ENCODE data around the gene KLHL1. TPM values are rescaled to one million over a fixed set of nuclear protein-coding genes. Genes with fewer than 3 reads are reported as not detected.

The KLHL1 gene
- total RNA-seq, 2 donors from 2014 or later: not detected

DNA sequence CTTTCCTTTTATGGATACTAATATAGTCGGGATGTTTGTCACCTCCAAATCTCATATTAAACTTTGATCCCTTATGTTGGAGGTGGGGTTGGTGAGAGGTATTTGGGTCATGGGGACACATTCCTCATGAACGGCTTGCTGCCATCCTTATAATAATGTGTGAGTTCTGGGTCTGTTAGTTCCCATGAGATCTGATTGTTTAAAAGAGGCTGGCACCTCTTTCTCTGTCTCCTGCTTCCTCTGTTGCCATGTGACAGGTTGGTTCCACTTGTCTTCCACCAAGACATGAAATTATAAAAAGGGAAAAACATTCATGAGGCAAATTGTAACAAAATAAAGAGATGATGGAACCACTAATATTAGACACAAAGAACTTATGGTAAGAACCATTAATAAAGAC is 108.4 kb downstream of the KLHL1 start:
- Histone ChIP-seq H3K4me3 (no peak overlapping the region), H3K27ac (no peak overlapping the region), H3K36me3 (no peaks in the 10 kb centered on the region), H3K9me3 (no peaks in the 10 kb centered on the region), H3K27me3 (no peaks in the 10 kb centered on the region), H3K4me1 (no peaks in the 10 kb centered on the region)
- TF ChIP-seq CTCF (IDR thresholded peaks at IDR 0.05): no peak
- no peak for DNase-seq (ENCODE audit: low spot score)

DNA sequence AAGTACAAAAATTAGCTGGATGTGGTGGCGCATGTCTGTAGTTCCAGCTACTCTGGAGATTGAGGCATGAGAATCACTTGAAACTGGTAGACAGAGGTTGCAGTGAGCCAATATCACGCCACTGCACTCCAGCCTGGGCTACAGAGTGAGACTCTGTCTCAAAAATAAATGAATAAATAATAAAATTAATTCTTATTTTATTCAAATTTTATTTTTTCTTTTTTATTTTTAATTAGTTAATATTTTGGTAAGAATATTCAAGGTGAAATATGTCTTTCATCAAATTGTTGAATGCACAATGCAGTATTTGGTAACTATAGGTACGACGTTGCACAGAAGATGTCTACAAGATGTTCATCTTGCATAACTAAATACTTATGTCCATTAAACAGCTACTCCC is 111.2 kb downstream of the KLHL1 start:
- H3K4me1 ChIP-seq: no peaks in the 10 kb centered on the region
- no peaks in the 10 kb centered on the region for H3K9me3 ChIP-seq
- no peaks in the 10 kb centered on the region for H3K36me3 ChIP-seq
- TF ChIP-seq CTCF (IDR thresholded peaks at IDR 0.05): no peak
- H3K27ac ChIP-seq: no peak overlapping the region
- no peaks in the 10 kb centered on the region for H3K27me3 ChIP-seq
- DNase-seq (ENCODE audit: low spot score): no peak
- H3K4me3 ChIP-seq: no peak overlapping the region

DNA sequence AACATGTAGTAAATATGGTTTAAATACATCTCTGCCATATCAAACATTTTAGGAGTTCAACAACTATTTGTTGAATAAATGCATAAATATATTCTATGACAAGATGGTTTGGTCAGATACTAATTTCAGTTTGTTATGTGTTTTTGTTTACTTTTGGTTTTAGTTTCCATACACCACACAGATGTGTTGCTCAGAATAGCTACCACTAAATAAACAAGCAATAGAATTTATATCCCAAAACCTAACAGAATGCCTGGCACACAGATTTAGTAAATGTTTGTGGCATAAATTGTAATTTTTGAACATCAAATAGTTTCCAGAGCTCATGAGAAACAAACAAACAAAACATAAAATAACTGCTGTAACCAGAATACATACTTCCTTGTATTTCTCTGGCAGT is 127.5 kb downstream of the KLHL1 start:
- Histone ChIP-seq H3K36me3 (no peaks in the 10 kb centered on the region), H3K9me3 (no peaks in the 10 kb centered on the region), H3K4me3 (no peak overlapping the region), H3K27ac (no peak overlapping the region), H3K4me1 (no peaks in the 10 kb centered on the region), H3K27me3 (no peaks in the 10 kb centered on the region)
- no peak for TF ChIP-seq CTCF (IDR thresholded peaks at IDR 0.05)
- DNase-seq (ENCODE audit: low spot score): no peak

DNA sequence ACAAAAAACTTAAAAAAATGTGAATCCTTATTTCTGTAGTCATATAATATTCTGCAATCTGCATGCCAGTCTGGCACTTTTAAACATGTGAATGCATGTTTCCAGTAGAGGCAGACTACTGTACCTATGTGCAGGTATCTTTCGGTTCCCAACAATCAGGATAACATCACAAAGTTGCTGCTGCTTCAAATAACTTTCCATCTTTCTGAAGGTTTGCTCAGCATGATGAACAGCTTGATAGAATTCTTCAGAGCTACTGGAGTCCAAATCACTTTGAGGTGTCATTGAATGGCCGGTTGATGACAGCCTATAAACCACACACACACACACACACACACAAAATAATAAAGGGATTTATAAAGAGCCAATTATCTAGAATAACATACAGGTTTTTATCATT is 132.8 kb downstream of the KLHL1 start:
- Histone ChIP-seq H3K4me1 (no peaks in the 10 kb centered on the region), H3K27ac (no peak overlapping the region), H3K4me3 (no peak overlapping the region), H3K36me3 (no peaks in the 10 kb centered on the region), H3K27me3 (no peaks in the 10 kb centered on the region), H3K9me3 (no peaks in the 10 kb centered on the region)
- no peak for DNase-seq (ENCODE audit: low spot score)
- TF ChIP-seq CTCF (IDR thresholded peaks at IDR 0.05): no peak

DNA sequence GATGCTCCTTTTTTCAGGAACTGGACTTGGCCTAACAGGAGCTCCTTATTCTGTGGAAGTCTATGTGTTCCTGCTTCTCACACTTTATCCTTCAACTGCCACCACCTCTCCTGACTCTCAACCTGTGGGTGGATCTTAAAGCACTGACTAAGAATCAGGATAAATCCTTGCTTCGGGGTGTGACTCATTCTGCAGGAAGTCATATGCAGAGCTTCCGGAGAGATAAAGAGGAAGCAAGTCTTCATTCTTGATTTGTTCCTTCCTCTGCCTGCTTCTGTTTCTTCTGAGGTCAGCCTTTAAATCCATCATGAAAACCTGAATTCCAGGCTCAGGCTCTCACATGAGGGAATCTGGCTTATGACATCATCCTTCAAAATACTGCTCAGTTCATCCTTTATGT is 137.7 kb downstream of the KLHL1 start:
- Histone ChIP-seq H3K9me3 (no peaks in the 10 kb centered on the region), H3K4me1 (no peaks in the 10 kb centered on the region), H3K27me3 (no peaks in the 10 kb centered on the region), H3K36me3 (no peaks in the 10 kb centered on the region), H3K4me3 (no peak overlapping the region), H3K27ac (no peak overlapping the region)
- no peak for DNase-seq (ENCODE audit: low spot score)
- TF ChIP-seq CTCF (IDR thresholded peaks at IDR 0.05): no peak

DNA sequence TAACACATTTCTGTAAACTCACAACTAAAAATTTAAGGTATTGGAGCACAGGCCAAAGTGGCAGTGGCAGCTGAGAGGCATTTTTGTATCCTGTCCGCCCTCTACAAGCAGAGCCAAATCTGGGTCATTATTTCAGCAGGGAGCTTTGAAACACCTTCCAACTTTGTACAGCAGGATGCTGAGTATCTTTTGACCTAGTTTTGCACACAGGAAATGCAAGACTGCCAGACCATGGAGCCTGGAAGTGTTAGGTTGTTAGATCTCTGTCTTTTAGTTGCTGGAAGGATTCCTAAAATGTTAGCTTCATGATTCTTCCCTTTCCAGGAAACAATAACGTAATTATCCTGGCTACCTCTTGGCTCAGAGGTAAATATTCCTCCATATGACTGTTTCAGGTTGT is 149.2 kb downstream of the KLHL1 start:
- no peaks in the 10 kb centered on the region for H3K9me3 ChIP-seq
- H3K27ac ChIP-seq: no peak overlapping the region
- no peaks in the 10 kb centered on the region for H3K4me1 ChIP-seq
- no peaks in the 10 kb centered on the region for H3K27me3 ChIP-seq
- no peak overlapping the region for H3K4me3 ChIP-seq
- H3K36me3 ChIP-seq: no peaks in the 10 kb centered on the region
- no peak for DNase-seq (ENCODE audit: low spot score)
- TF ChIP-seq CTCF (IDR thresholded peaks at IDR 0.05): no peak
